RCC 7860 (cell line): ENCODE data around the gene TIA1.
"Not testable (repeated sequence)": the region's sequence is repeated elsewhere in the genome, so short reads cannot be mapped to it uniquely, and the experiment has no call there.

ENCODE experiments used
- DNase-seq: peaks from one replicate; pipeline ENCODE4 v3.0.0-alpha.2; 2015; ENCODE audit warnings: low spot score
- FAIRE-seq: peaks from 2 replicates; lab custom pipeline; 2012; peaks lifted over from hg19 to GRCh38; lab: Jason Lieb, UNC

Gene TIA1

DNA sequence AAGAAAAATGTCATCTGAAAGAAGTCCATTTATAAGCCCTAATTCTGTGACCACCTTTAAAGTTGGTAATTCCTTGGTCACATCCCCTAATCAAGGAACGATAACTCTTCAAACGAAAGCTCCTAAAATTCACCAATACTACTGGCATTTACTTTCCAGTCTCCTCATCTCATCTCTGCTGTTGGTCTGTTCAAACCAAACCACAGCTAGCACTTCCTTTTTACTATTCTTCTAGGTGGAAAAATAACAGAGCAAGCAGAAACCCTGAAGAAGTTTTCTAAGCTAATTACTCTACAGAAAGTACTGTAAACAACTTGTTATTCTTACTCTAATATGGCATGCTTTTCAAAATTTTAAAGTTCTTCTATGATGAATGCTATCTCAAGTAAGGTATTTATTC, 21.6 kb downstream of the TIA1 start:
- FAIRE-seq (no peak), DNase-seq (no peak)

DNA sequence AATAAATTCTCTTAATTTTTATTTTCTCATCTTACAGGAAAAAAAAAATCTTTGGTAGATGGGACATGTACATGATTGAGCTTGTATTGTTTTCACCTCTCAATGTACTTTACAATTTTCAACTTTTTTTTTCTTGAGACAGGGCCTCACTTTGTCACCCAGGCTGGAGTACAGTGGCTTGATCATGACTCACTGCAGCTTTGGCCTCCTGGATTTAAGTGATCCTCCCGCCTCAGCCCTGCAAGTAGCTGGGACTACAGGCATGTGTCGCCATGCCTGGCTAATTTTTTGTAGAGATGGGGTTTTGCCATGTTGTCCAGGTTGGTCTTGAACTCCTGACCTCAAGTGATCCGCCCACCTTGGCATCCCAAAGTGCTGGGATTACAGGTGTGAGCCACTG, 25.1 kb downstream of the TIA1 start:
- FAIRE-seq: peak; percentile 30

GRCh38 chr2:70214953-70215549, 33.4 kb downstream of the TIA1 start:
- no peak for FAIRE-seq
- DNase-seq: no peak

More for the DNA sequence above, 25.1 kb downstream of the TIA1 start:
- DNase-seq: peak; percentile 38

DNA sequence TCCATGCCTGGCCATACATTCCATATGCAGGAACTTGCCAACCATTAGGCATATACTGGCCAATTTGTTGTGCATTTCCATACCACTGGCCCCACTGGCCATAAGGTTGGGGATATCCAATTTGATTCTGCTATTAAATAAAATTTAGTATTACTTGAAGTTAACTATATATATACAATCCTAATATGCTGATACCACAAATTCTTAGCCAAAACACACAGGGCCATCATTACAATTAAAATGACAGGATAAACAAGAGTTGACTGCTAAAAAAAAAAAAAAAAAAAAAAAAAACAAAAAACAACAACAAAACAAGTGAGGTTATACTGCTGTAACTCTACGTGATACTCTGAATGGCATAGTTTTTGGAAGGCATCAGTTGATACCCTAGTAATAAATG, 34.1 kb downstream of the TIA1 start:
- DNase-seq (no peak), FAIRE-seq (no peak)

GRCh38 chr2:70212298-70212932, 36.0 kb downstream of the TIA1 start:
- DNase-seq: no peak
- FAIRE-seq: no peak

DNA sequence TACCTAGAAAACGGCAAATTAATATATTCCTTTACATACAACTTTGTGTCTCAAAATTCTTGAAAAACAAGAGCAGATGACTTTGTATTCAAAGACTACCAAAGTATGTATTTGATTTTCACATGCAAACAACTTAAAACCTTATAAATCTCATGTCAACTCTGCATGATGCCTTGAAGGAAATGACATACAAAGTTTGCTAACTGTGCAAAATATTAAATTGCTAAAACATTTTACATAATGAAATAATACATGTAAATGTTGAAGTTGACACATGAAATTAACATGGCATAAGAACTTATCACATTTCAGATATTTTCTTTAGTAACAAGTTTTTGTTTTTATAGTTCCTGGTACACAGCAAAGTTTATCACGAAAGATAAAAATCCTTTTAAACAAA, 36.8 kb downstream of the TIA1 start:
- DNase-seq (no peak), FAIRE-seq (peak; percentile 52)

DNA sequence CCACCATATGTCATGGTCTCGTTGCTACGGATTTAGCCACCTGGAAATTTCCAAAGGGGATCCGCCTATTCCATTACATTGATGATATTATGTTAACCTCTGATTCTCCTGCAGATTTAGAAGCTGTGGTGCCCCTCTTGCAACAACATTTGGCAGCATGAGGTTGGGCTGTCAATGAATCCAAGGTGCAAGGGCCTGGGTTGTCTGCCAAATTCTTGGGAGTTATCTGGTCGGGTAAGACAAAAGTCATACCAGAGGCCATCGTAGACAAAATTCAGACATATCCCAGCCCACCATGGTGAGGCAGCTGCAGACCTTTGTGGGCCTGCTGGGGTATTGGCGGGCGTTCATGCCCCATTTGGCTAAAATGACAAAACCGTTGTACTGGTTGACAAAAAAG, 44.0 kb downstream of the TIA1 start:
- FAIRE-seq: no peak
- no peak for DNase-seq

GRCh38 chr2:70203086-70203485, 45.3 kb downstream of the TIA1 start:
- no peak for DNase-seq
- FAIRE-seq: no peak

- FAIRE-seq (no peak), DNase-seq (no peak)
Measured at GRCh38 chr2:70202236-70202806, 46.1 kb downstream of the TIA1 start.

GRCh38 chr2:70201831-70202230, 46.6 kb downstream of the TIA1 start:
- DNase-seq (no peak), FAIRE-seq (no peak)

- no peak for DNase-seq
- FAIRE-seq: no peak
Measured at GRCh38 chr2:70201225-70201768, 47.1 kb downstream of the TIA1 start.

- DNase-seq (no peak), FAIRE-seq (no peak)
Measured at GRCh38 chr2:70199320-70199864, 49.0 kb downstream of the TIA1 start.

- no peak for FAIRE-seq
- no peak for DNase-seq
Measured at GRCh38 chr2:70192516-70192915, 55.9 kb downstream of the TIA1 start.

- no peak for DNase-seq
Measured at GRCh38 chr2:70191244-70191735, 57.1 kb downstream of the TIA1 start.

DNA sequence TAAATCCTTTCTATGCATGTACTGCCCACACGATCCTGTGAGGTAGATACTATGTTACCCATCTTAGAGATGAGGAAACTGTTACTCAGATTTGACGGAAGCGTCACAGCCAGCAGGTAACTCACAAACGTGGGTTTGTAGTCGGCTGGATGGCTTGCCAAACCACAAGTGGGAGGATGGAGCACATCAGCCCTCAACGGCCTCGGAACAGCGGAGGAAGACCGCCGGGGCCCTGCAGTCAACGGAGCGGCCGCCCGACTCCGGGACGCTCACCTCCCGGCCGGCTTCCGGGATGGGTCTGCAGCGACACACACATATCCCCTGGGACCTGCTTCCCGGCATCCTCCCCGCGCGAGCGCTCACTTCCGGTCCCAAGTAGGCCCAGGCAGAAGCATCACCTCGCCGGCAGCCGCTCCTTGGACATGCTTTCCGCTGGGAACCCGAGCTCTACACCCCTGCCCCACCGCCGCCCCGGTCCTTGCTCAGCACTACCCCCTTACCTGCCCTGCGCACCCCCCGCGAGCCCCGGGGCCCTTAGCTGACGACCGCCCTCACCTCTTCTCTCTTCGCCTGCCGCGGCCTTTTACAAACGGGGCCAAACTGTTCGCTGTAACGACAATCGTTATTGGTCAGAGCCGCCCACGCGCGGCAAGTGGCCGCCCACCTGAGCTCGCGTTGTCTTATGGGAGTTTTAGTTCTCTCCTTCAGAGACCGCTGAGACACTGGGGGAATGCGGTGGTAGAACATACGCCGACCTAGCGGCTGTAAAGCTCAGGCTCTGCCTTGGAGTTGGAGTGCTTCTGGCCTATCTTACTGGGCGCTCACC, 57.8 kb downstream of the TIA1 start, which contains the start of gene C2orf42:
Gene C2orf42, minus strand, starts transcription at position 602 of the 826 bp plus-strand sequence. CDS start 9,034 bp downstream, outside the sequence.
- peak; percentile 96 for DNase-seq
- peak; percentile 74 for FAIRE-seq

More at GRCh38 chr2:70191244-70191735, 57.1 kb downstream of the TIA1 start:
- no peak for FAIRE-seq

DNA sequence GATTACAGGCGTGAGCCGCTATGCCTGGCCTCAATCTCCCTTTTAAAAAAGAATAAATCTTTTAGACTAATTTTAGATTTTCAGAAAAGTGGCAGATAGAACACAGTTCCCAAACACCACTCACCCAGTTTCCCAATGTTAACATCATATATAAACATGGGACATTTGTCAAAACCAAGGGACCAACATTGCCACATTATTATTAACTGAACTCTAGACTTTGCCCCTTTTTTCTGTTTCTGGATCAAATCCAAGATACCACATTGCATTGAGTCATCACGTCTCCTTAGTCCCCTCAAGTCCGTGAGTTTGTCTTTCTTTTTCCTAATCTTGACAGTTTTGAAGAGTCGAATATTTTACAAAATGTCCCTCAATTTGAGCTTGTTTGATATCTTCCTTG, 60.0 kb downstream of the TIA1 start:
- FAIRE-seq: no peak
- DNase-seq: no peak

DNA sequence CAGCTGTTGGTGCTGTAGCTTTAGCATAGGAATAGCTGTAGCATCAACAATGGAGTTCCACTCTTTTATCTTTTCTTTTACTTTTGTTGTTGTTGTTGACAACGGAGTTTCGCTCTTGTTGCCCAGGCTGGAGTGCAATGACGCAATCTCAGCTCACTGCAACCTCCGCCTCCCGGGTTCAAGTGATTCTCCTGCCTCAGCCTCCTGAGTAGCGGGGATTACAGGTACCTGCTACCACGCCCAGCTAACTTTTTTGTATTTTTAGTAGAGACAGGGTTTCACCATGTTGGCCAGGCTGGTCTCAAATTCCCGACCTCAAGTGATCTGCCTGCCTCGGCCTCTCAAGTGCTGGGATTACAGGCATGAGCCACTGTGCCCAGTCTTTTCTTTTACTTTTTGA, 61.3 kb downstream of the TIA1 start:
- FAIRE-seq, DNase-seq: not testable (repeated sequence)

DNA sequence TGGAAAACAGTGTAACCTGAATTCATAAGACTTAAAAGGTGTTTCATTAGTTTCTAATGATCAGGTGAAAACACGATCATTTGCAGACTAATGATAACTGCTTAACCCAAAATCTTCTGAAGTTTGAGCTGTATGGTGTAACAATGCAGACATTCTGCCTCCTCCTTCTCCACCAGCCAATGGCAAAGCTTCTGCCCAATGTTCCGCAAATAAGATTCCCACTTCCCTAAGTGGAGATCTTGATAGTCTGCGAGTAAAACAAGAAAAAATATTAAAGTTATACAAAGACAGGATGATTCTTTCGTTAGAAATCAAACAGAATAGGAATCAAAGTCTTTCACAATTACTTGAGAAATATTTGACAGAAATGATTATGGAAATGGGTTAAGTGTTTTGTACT, 65.7 kb downstream of the TIA1 start:
- no peak for DNase-seq
- FAIRE-seq: no peak

- no peak for FAIRE-seq
- no peak for DNase-seq
Measured at GRCh38 chr2:70181363-70181956, 67.0 kb downstream of the TIA1 start.

GRCh38 chr2:70173520-70173919, 74.9 kb downstream of the TIA1 start:
- no peak for FAIRE-seq
- DNase-seq: no peak
